CD8-positive, alpha-beta memory T cell (primary cell): Measurements from ENCODE around the gene KBTBD4. TPM values are rescaled to one million over a fixed set of nuclear protein-coding genes. Genes with fewer than 3 reads are reported as not detected.
A peak's percentile ranks its signal among the peaks of the same experiment; 100 is the strongest.

Source experiments
- CTCF ChIA-PET: fragments of 350-600 bp; sonication (Branson Sonifier 250); formaldehyde crosslinking; loops from one replicate; lab custom pipeline; 2021; ENCODE audit warnings: antibody characterized with exemption; lab: Charles Lee
- POLR2A ChIA-PET: fragments of 350-600 bp; sonication (Branson Sonifier 250); formaldehyde crosslinking; loops from one replicate; lab custom pipeline; 2021; ENCODE audit warnings: antibody characterized with exemption; lab: Charles Lee
- DNase-seq, 5 donors: peaks; one replicate each; pipeline versions ENCODE4 v3.0.0 to v3.0.0-alpha.2; 2020 to 2022; ENCODE audit warnings: mixed read lengths in 1 of 5
- H3K27ac ChIP-seq: one replicate; pipeline ENCODE4 v1.7.0; 2013; ENCODE audit warnings: low read depth, mild to moderate bottlenecking, low read length, moderate library complexity
- H3K27me3 ChIP-seq: 2 replicates; pipeline ENCODE4 v1.7.0; 2013; ENCODE audit warnings: low read length, mild to moderate bottlenecking; ENCODE audit not compliant: insufficient read depth, poor library complexity, severe bottlenecking
- H3K36me3 ChIP-seq: 2 replicates; pipeline ENCODE4 v1.7.0; 2013; ENCODE audit warnings: mild to moderate bottlenecking, low read length, moderate library complexity; ENCODE audit not compliant: insufficient read depth
- H3K4me1 ChIP-seq: 2 replicates; pipeline ENCODE4 v1.7.0; 2013; ENCODE audit warnings: mild to moderate bottlenecking, low read length, moderate library complexity; ENCODE audit not compliant: insufficient read depth
- H3K4me3 ChIP-seq: 2 replicates; pipeline ENCODE4 v1.7.0; 2013; ENCODE audit warnings: mild to moderate bottlenecking, low read length
- H3K9me3 ChIP-seq: 2 replicates; pipeline ENCODE4 v1.7.0; 2013; ENCODE audit warnings: mild to moderate bottlenecking, low read length
- H3K27ac Mint-ChIP-seq, 8 donors: one replicate each; pipeline ENCODE4 v1.8.0; 2020 to 2021; ENCODE audit warnings: mixed read lengths in 8 of 8, mild to moderate bottlenecking in 6 of 8, inconsistent platforms in 3 of 8, moderate library complexity in 3 of 8
- H3K27me3 Mint-ChIP-seq, 2 donors: one replicate each; pipeline ENCODE4 v1.8.0; 2020 to 2021; ENCODE audit warnings: mixed read lengths in 2 of 2, mild to moderate bottlenecking in 1 of 2, moderate library complexity in 1 of 2
- H3K36me3 Mint-ChIP-seq, 3 donors: one replicate each; pipeline ENCODE4 v1.8.0; 2020 to 2021; ENCODE audit warnings: mixed read lengths in 3 of 3, inconsistent platforms in 1 of 3, mild to moderate bottlenecking in 1 of 3
- H3K4me1 Mint-ChIP-seq, 3 donors: one replicate each; pipeline ENCODE4 v1.8.0; 2020 to 2021; ENCODE audit warnings: mixed read lengths in 3 of 3, inconsistent platforms in 1 of 3, mild to moderate bottlenecking in 1 of 3
- H3K4me3 Mint-ChIP-seq, 7 donors: one replicate each; pipeline ENCODE4 v1.8.0; 2020 to 2021; ENCODE audit warnings: mixed read lengths in 7 of 7, mild to moderate bottlenecking in 6 of 7, moderate library complexity in 4 of 7, inconsistent platforms in 2 of 7
- H3K9me3 Mint-ChIP-seq, 5 donors: one replicate each; pipeline ENCODE4 v1.8.0; 2020 to 2022; ENCODE audit warnings: mixed read lengths in 5 of 5, mild to moderate bottlenecking in 3 of 5, moderate library complexity in 2 of 5, inconsistent platforms in 1 of 5
- polyA plus RNA-seq: library from polyadenylated mRNA; unstranded; fragments of 300-500 nt; fragmentation: Illumina TruSeq; gene quantifications from one replicate; pipeline ENCODE4 v1.2.3, GENCODE V29; 2021
- total RNA-seq, 2 experiments: library from RNA; stranded (reverse); gene quantifications; one replicate each; pipeline ENCODE4 v1.2.3, GENCODE V29; 2021

The KBTBD4 gene
- total and polyA plus RNA-seq, 3 experiments from 2014 or later, result 24.8 to 46.5 (median 26.4) TPM

DNA sequence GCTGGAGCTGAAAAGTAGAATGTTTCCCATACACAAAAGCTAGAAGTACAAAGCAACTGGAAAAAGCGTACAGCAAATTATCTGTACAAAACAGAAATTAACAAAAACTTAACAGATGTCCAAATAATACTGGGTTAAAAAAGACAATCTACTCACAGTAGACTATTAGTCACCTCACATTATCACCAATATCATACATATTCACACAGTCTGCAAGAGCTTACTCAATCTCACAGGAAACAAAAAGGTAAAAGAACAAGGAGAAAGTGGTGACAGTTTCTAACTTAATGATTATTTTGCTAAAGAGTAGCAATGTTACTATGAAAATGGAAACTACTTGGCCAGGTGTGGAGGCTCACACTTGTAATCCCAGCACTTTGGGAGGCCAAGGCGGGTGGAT lies 37.7 kb downstream of the KBTBD4 start:
- peak overlapping the region; percentile 6 to 74 (median 58) for H3K4me3 Mint-ChIP-seq
- no peaks in the 10 kb centered on the region for H3K27me3 ChIP-seq
- no peaks in the 10 kb centered on the region for H3K9me3 ChIP-seq
- no peak overlapping the region for H3K27ac ChIP-seq
- H3K36me3 Mint-ChIP-seq, result peaks cover 0 to 30% (median 4%) of the 10 kb centered on the region in 3 donors
- H3K27me3 Mint-ChIP-seq, result no peaks in the 10 kb centered on the region
- peaks cover 67% of the 10 kb centered on the region for H3K4me1 ChIP-seq
- no peaks in the 10 kb centered on the region for H3K9me3 Mint-ChIP-seq
- H3K4me3 ChIP-seq, result no peak overlapping the region
- DNase-seq, result no peak
- peak overlapping the region; percentile 7 to 84 (median 56) for H3K27ac Mint-ChIP-seq
- H3K36me3 ChIP-seq, result no peaks in the 10 kb centered on the region
- peaks cover 70 to 85% (median 71%) of the 10 kb centered on the region in 3 donors for H3K4me1 Mint-ChIP-seq
- ChIA-PET POLR2A (no interaction called here), CTCF (interaction anchor here (0.8 kb wide), 1 partner anchor 129 kb away, joined by 3 read pairs; no protein-coding TSS in a partner anchor)

DNA sequence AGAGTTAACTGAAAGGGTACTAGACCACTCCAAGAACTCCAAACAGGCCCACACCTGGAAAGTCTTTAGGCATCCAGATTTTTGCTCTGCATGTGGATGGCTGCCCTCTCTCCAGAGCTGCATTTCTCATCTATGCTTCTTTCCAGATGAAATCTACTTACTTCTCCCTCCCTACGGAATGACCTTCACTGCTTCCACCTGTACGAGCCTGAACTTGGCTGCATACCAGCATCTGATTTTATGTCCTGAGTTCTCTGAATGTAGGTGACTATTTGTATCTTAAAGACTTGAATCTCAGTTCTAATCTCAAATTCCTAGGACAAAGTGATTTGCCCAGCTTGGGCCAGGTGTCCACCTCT lies 39.1 kb downstream of the KBTBD4 start:
- no peak for DNase-seq
- H3K36me3 ChIP-seq, result no peaks in the 10 kb centered on the region
- Mint-ChIP-seq H3K4me1 (peaks cover 75 to 90% (median 79%) of the 10 kb centered on the region in 3 donors), H3K9me3 (no peaks in the 10 kb centered on the region), H3K27me3 (no peaks in the 10 kb centered on the region), H3K4me3 (peak overlapping the region in 6 of 7 donors; percentile 12 to 66 (median 54)), H3K27ac (peak overlapping the region in 6 of 8 donors; percentile 7 to 92 (median 20)), H3K36me3 (peaks cover 0 to 39% (median 7%) of the 10 kb centered on the region in 3 donors)
- no peak overlapping the region for H3K4me3 ChIP-seq
- H3K27me3 ChIP-seq, result no peaks in the 10 kb centered on the region
- no peak overlapping the region for H3K27ac ChIP-seq
- ChIA-PET POLR2A (no interaction called here), CTCF (interaction anchor here (1.7 kb wide), 1 partner anchor 8 kb away, joined by 5 read pairs; no protein-coding TSS in a partner anchor)
- H3K9me3 ChIP-seq, result no peaks in the 10 kb centered on the region
- peaks cover 58% of the 10 kb centered on the region for H3K4me1 ChIP-seq

DNA sequence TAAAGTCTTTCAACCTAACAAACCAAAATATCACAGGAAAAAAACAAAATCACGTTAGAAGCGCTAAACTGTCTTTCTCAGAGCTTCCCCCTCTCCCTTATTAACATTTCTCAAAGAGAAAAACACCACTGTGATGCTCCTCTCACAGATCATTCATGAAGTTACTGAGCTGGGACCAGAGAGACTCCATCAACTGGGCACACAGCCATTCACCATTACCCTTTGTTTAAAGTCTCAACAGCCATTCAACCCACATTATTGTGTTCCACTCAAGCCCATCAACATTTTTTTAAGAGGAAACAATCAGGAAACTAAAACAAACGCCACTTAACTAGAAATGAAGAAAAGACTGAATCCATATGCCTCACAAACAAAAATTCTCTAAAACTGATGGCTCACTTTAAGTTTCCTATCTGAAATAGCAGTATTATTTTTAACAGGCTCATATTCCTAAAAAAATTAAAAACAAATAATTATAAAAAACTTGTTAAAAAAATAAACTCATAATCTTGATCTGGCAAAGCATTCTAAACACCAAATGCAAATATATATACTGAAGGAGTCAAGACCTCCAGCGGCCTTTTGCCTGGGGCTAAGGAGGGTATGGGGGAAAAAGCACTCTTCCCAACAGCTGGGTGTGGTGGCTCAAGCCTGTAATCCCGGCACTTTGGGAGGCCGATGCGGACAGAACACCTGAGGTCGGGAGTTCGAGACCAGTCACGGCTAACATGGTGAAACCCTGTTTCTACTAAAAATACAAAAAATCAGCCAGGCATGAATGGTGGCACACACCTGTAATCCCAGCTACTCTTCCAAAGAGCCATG lies 39.8 kb downstream of the KBTBD4 start:
- peaks cover 0 to 37% (median 7%) of the 10 kb centered on the region in 3 donors for H3K36me3 Mint-ChIP-seq
- CTCF ChIA-PET, result interaction anchor here (1.7 kb wide), 1 partner anchor 8 kb away, joined by 5 read pairs; no protein-coding TSS in a partner anchor
- Histone ChIP-seq H3K27me3 (no peaks in the 10 kb centered on the region), H3K9me3 (no peaks in the 10 kb centered on the region), H3K27ac (no peak overlapping the region), H3K4me1 (peaks cover 51% of the 10 kb centered on the region), H3K36me3 (no peaks in the 10 kb centered on the region), H3K4me3 (no peak overlapping the region)
- peak overlapping the region in 6 of 8 donors; percentile 13 to 78 (median 66) for H3K27ac Mint-ChIP-seq
- peak overlapping the region in 5 of 7 donors; percentile 0 to 72 (median 43) for H3K4me3 Mint-ChIP-seq
- no peaks in the 10 kb centered on the region for H3K9me3 Mint-ChIP-seq
- DNase-seq, result no peak
- H3K4me1 Mint-ChIP-seq, result peaks cover 68 to 85% (median 72%) of the 10 kb centered on the region in 3 donors
- H3K27me3 Mint-ChIP-seq, result no peaks in the 10 kb centered on the region
- POLR2A ChIA-PET, result no interaction called here

DNA sequence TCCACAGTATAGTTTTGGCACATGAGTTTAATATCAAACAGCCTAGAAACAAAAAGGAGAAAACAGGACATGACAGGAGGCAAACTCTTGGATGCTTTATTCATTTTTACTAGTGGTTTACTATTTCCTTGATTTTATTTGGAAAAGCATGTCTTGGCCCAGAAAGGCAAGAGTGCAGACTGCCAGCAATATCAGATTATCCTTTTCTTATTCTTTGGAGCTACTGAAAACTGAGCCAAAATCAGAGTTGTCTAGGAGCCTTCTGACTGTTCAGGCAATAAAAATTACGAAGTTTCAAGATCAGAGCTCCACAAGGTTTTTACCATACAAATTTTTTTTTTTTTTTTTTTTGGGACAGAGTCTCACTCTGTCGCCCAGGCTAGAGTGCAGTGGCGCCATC lies 41.9 kb downstream of the KBTBD4 start:
- peaks cover 50% of the 10 kb centered on the region for H3K4me1 ChIP-seq
- H3K4me1 Mint-ChIP-seq, result peaks cover 60 to 83% (median 62%) of the 10 kb centered on the region in 3 donors
- no peak for DNase-seq
- H3K27ac ChIP-seq, result no peak overlapping the region
- POLR2A ChIA-PET, result no interaction called here
- no peaks in the 10 kb centered on the region for H3K9me3 ChIP-seq
- CTCF ChIA-PET, result interaction anchor here (1.1 kb wide), 1 partner anchor 38 kb away, joined by 3 read pairs; no protein-coding TSS in a partner anchor
- no peaks in the 10 kb centered on the region for H3K27me3 Mint-ChIP-seq
- H3K36me3 Mint-ChIP-seq, result peaks cover 0 to 39% (median 7%) of the 10 kb centered on the region in 3 donors
- H3K4me3 Mint-ChIP-seq, result no peak overlapping the region
- H3K27me3 ChIP-seq, result no peaks in the 10 kb centered on the region
- H3K4me3 ChIP-seq, result no peak overlapping the region
- no peaks in the 10 kb centered on the region for H3K9me3 Mint-ChIP-seq
- H3K36me3 ChIP-seq, result no peaks in the 10 kb centered on the region
- no peak overlapping the region for H3K27ac Mint-ChIP-seq

DNA sequence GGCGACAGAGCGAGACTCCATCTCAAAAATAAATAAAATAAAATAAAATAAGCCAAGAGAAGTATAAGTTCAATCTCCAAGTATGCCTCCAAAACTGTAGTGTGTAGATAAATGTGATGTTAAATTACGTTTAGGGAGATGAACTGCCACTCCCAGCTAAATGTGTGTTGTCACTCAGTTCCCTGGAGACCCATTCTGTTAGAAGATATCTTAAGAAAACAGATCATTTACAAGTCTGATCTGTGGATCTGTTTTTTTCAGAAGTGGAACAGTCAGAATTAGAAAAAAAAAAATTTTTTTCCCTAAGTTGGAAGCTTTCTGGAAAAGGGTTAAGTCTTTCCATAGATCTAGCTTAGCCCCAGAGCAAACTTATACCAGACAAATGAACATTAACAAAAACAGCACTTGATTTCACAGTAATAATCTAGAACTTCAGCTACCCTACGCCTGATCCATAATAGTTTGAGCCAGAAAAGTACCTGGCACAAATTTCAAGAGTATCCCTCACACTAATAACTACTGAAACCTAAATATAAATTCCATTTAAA lies 44.0 kb downstream of the KBTBD4 start:
- ChIA-PET CTCF (interaction anchor here (1.8 kb wide), 1 partner anchor 17 kb away, joined by 4 read pairs; no protein-coding TSS in a partner anchor), POLR2A (no interaction called here)
- Histone ChIP-seq H3K4me3 (no peak overlapping the region), H3K9me3 (no peaks in the 10 kb centered on the region), H3K36me3 (no peaks in the 10 kb centered on the region), H3K4me1 (peaks cover 34% of the 10 kb centered on the region), H3K27ac (no peak overlapping the region), H3K27me3 (no peaks in the 10 kb centered on the region)
- H3K4me1 Mint-ChIP-seq, result peaks cover 56 to 81% (median 58%) of the 10 kb centered on the region in 3 donors
- H3K36me3 Mint-ChIP-seq, result peaks cover 0 to 33% (median 7%) of the 10 kb centered on the region in 3 donors
- no peak for DNase-seq
- no peaks in the 10 kb centered on the region for H3K9me3 Mint-ChIP-seq
- H3K27me3 Mint-ChIP-seq, result no peaks in the 10 kb centered on the region
- H3K4me3 Mint-ChIP-seq, result no peak overlapping the region
- H3K27ac Mint-ChIP-seq, result peak overlapping the region in 3 of 8 donors; percentile 17 to 83 (median 17)

DNA sequence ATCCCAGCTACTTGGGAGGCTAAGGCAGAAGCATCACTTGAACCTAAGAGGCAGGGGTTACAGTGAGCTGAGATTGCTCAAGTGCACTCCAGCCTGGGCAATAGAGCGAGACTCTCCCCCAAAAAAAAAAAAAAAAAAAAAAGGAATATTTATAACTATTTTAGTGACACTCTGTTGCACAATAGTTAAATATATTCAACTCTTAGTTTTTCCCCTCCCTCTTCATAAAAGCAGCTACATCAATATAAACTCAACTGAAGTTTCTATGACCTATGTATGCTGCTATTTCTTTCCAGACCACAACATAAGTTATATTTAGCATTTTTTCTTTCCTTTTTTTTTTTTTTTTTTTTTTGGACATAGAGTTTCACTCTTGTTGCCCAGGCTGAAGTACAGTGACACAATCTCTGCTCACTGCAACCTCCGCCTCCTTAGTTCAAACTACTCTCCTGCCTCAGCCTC lies 45.0 kb downstream of the KBTBD4 start:
- no peak overlapping the region for H3K27ac ChIP-seq
- CTCF ChIA-PET, result interaction anchor here (1.0 to 1.8 kb wide), 4 partner anchors 11 to 19 kb away, joined by 3 to 4 read pairs (median 4); partner anchors contain the start of gene CELF1
- POLR2A ChIA-PET, result interaction anchor here (0.5 to 0.7 kb wide), 2 partner anchors 299 to 511 kb away, joined by 3 to 8 read pairs; no protein-coding TSS in a partner anchor
- no peak for DNase-seq
- H3K27ac Mint-ChIP-seq, result no peak overlapping the region
- no peaks in the 10 kb centered on the region for H3K9me3 Mint-ChIP-seq
- H3K4me1 ChIP-seq, result peaks cover 27% of the 10 kb centered on the region
- no peaks in the 10 kb centered on the region for H3K27me3 Mint-ChIP-seq
- no peak overlapping the region for H3K4me3 ChIP-seq
- no peaks in the 10 kb centered on the region for H3K27me3 ChIP-seq
- H3K4me3 Mint-ChIP-seq, result no peak overlapping the region
- no peaks in the 10 kb centered on the region for H3K9me3 ChIP-seq
- no peaks in the 10 kb centered on the region for H3K36me3 ChIP-seq
- H3K4me1 Mint-ChIP-seq, result peaks cover 46 to 74% (median 52%) of the 10 kb centered on the region in 3 donors
- H3K36me3 Mint-ChIP-seq, result peaks cover 0 to 28% (median 5%) of the 10 kb centered on the region in 3 donors

DNA sequence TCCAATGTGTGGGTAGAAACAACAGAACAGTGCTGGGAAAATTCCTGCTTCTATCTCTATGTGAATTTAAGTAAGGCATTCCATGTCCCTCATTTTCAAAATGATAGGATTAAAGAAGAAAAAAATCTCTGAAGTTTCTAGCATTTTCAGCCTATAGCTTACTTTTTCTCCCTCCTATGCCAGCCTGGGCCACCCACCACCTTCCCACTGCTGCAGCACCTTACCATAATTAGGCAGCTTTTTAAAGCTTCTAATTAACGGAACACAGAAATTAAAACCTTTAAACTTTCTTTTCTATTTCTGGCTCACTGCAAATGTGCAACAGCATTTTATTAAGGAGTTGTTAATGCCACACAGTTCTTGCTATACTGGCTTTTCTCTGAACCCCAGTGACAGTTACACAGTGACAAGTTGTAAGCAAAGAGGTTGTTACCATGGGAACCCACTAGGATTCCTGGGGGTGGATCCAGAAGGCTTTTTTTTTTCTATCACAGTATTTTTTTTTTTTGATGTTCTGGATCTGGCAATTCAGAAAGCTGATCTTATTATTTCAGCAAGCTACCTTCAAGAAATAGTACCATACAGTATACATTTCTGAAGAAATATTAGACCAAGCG lies 46.1 kb downstream of the KBTBD4 start:
- H3K9me3 ChIP-seq, result no peaks in the 10 kb centered on the region
- ChIA-PET POLR2A (no interaction called here), CTCF (interaction anchor here (1.0 to 1.6 kb wide), 5 partner anchors 10 to 41 kb away, joined by 3 to 4 read pairs (median 4); partner anchors contain the start of gene CELF1)
- Mint-ChIP-seq H3K4me3 (peak overlapping the region in 2 of 7 donors; percentile 20 to 36), H3K27me3 (no peaks in the 10 kb centered on the region), H3K27ac (peak overlapping the region in 6 of 8 donors; percentile 17 to 93 (median 39)), H3K36me3 (peaks cover 0 to 31% (median 5%) of the 10 kb centered on the region in 3 donors), H3K9me3 (no peaks in the 10 kb centered on the region), H3K4me1 (peaks cover 44 to 71% (median 54%) of the 10 kb centered on the region in 3 donors)
- H3K4me1 ChIP-seq, result peaks cover 22% of the 10 kb centered on the region
- H3K27ac ChIP-seq, result peak overlapping the region; percentile 24
- DNase-seq, result no peak
- H3K4me3 ChIP-seq, result no peak overlapping the region
- H3K27me3 ChIP-seq, result no peaks in the 10 kb centered on the region
- no peaks in the 10 kb centered on the region for H3K36me3 ChIP-seq
